ENCODE data around the gene ANKRD24.
"Not testable (repeated sequence)": the region's sequence is repeated elsewhere in the genome, so short reads cannot be mapped to it uniquely, and the experiment has no call there.

GRCh38 chr19:4245938-4246337 is 63.4 kb downstream of the ANKRD24 start:
- TF ChIP-seq CTCF (IDR thresholded peaks at IDR 0.05; ENCODE audit: insufficient read depth, low read length); POLR2AphosphoS5 (IDR thresholded peaks at IDR 0.05; ENCODE audit: low read depth); GABPA (IDR thresholded peaks at IDR 0.05; ENCODE audit: low read depth); REST (IDR thresholded peaks at IDR 0.05; ENCODE audit: insufficient replicate concordance, low read depth): not testable (repeated sequence)

All from HL-60 (cell line).